ENCODE measurements around the gene LEPROT.

LEPROT gene

GRCh38 chr1:65480684-65481405, 60.4 kb downstream of the LEPROT start:
- no peaks in the 10 kb centered on the region for H4K20me1 ChIP-seq (ENCODE audit: control insufficient read depth, insufficient read depth, low read depth, low read length)
- H3K27ac ChIP-seq (ENCODE audit: low read depth, low read length) = no peak overlapping the region
- no peak overlapping the region for H3K4me3 ChIP-seq (ENCODE audit: low read length)
- H3K4me1 ChIP-seq (ENCODE audit: control insufficient read depth, low read length) = no peaks in the 10 kb centered on the region
- TF ChIP-seq EZH2phosphoT487 (IDR thresholded peaks at IDR 0.05; ENCODE audit: borderline replicate concordance, low read length) = no peak
- H3K79me2 ChIP-seq (ENCODE audit: control insufficient read depth, low read length) = no peaks in the 10 kb centered on the region
- no peaks in the 10 kb centered on the region for H3F3A ChIP-seq (ENCODE audit: control insufficient read depth, insufficient read depth)
- H3K27me3 ChIP-seq (ENCODE audit: control insufficient read depth, low read length) = no peaks in the 10 kb centered on the region; the same call in 1 of the 2 replicates
- no peaks in the 10 kb centered on the region for H3K9me3 ChIP-seq (ENCODE audit: control insufficient read depth, insufficient read depth, low read length)
- no peaks in the 10 kb centered on the region for H3K9me2 ChIP-seq (replicated peaks; ENCODE audit: control insufficient read depth, low read length)
- no peaks in the 10 kb centered on the region for H3K36me3 ChIP-seq (ENCODE audit: control insufficient read depth, low read length)
- H3K4me2 ChIP-seq (ENCODE audit: low read length) = no peak overlapping the region

GRCh38 chr1:65483993-65484754, 63.7 kb downstream of the LEPROT start:
- no peak overlapping the region for H3K4me2 ChIP-seq (ENCODE audit: low read length)
- no peaks in the 10 kb centered on the region for H3K79me2 ChIP-seq (ENCODE audit: control insufficient read depth, low read length)
- H3K9me2 ChIP-seq (replicated peaks; ENCODE audit: control insufficient read depth, low read length) = no peaks in the 10 kb centered on the region
- H3K36me3 ChIP-seq (ENCODE audit: control insufficient read depth, low read length) = no peaks in the 10 kb centered on the region
- no peaks in the 10 kb centered on the region for H3F3A ChIP-seq (ENCODE audit: control insufficient read depth, insufficient read depth)
- H3K4me3 ChIP-seq (ENCODE audit: low read length) = no peak overlapping the region
- H3K27ac ChIP-seq (ENCODE audit: low read depth, low read length) = no peak overlapping the region
- no peaks in the 10 kb centered on the region; the same call in 1 of the 2 replicates for H3K27me3 ChIP-seq (ENCODE audit: control insufficient read depth, low read length)
- TF ChIP-seq EZH2phosphoT487 (IDR thresholded peaks at IDR 0.05; ENCODE audit: borderline replicate concordance, low read length) = no peak
- no peak for TF ChIP-seq CTCF (IDR thresholded peaks at IDR 0.05; ENCODE audit: low read depth, low read length, poor library complexity, severe bottlenecking)
- H4K20me1 ChIP-seq (ENCODE audit: control insufficient read depth, insufficient read depth, low read depth, low read length) = no peaks in the 10 kb centered on the region
- H3K4me1 ChIP-seq (ENCODE audit: control insufficient read depth, low read length) = no peaks in the 10 kb centered on the region
- no peaks in the 10 kb centered on the region for H3K9me3 ChIP-seq (ENCODE audit: control insufficient read depth, insufficient read depth, low read length)

Data from DOHH2 (cell line).